Measurements from ENCODE around the gene FMNL1. TPM values are rescaled to one million over a fixed set of nuclear protein-coding genes. Genes with fewer than 3 reads are reported as not detected.

The FMNL1 gene
- total RNA-seq, 1 donor from 2014 or later = 3.3 TPM

GRCh38 chr17:45223539-45224528 lies 2.1 kb downstream of the FMNL1 start:
- H3K36me3 Mint-ChIP-seq (ENCODE audit: insufficient read depth) = no peaks in the 10 kb centered on the region
- peaks cover 74% of the 10 kb centered on the region for H3K27me3 Mint-ChIP-seq

GRCh38 chr17:45224671-45225050 lies 3.0 kb downstream of the FMNL1 start:
- Mint-ChIP-seq H3K36me3 (ENCODE audit: insufficient read depth) (no peaks in the 10 kb centered on the region), H3K4me3 (ENCODE audit: low read depth) (no peak overlapping the region), H3K27ac (no peak overlapping the region), H3K9me3 (ENCODE audit: low read depth) (no peaks in the 10 kb centered on the region), H3K4me1 (ENCODE audit: low read depth) (no peaks in the 10 kb centered on the region), H3K27me3 (peaks cover 68% of the 10 kb centered on the region)
- no peak for DNase-seq (ENCODE audit: low spot score, unreplicated experiment)
- TF ChIP-seq CTCF (IDR thresholded peaks at IDR 0.05; ENCODE audit: unreplicated experiment) = no peak

More at GRCh38 chr17:45223539-45224528, 2.1 kb downstream of the FMNL1 start:
- Mint-ChIP-seq H3K27ac (no peak overlapping the region), H3K4me1 (ENCODE audit: low read depth) (no peaks in the 10 kb centered on the region), H3K9me3 (ENCODE audit: low read depth) (no peaks in the 10 kb centered on the region), H3K4me3 (ENCODE audit: low read depth) (no peak overlapping the region)
- DNase-seq (ENCODE audit: low spot score, unreplicated experiment) = no peak
- TF ChIP-seq CTCF (IDR thresholded peaks at IDR 0.05; ENCODE audit: unreplicated experiment) = no peak

DNA sequence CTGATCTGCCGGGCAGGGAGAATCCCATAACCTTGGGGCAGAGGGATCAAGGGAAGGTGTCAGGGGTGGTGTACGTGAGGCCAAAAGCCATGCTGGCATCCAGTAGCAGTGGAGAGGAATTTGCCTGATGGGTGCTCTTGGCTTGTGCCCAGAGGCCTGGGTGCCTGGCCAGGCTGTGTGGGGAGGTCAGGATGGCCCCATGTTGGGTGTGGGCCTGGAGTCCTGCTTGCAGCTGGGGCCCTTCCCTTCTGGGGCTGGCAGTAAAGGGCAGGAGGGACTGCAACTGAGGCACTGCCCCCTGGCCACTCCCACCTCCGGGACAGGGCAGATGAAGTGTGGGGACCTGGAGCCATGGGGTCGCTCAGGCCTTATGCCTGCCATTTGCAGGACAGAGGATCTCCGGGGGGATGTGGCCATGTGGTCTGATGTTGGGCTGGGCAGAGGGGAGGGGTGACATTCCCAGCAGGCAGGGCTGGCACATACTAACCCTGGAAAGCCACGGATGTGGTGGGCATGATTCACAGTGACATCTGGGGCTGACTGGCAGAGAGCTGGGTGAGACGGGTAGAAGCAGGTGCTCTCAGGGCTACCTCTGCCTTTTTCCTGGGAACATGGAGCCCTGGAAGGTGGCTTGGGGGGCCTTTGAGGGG lies 3.5 kb downstream of the FMNL1 start:
- no peaks in the 10 kb centered on the region for H3K4me1 Mint-ChIP-seq (ENCODE audit: low read depth)
- H3K27me3 Mint-ChIP-seq = peaks cover 68% of the 10 kb centered on the region

DNA sequence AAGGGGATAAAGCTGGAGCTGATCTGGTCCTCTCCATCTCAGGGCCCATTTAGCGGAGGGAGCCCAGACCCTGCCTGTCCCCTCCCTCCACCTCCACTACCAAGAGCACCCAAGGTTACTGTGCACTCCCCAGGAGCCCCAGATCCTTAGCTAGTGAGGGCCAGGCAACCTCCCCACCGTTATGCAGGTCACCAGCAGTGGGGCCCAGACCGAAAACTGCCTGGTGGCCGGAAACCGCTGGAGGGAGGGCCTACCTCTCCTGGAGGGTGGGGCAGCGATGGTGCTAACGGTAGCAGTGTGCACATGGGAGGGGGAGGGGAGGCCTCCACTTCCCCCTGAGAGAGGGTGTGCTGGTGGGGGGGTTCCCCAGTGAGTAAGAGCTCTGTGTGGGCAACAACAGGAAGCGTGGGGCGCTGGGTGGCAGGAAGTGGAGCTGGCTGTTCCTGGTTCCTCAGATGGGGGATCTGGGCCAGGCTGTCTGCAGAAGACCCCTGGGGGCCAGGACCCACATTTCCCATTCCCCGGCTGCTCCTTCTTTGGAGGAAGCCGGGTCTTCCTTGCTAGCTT lies 4.4 kb downstream of the FMNL1 start:
- DNase-seq (ENCODE audit: low spot score, unreplicated experiment) = no peak
- Mint-ChIP-seq H3K27ac (no peak overlapping the region), H3K4me1 (ENCODE audit: low read depth) (no peaks in the 10 kb centered on the region), H3K9me3 (ENCODE audit: low read depth) (no peaks in the 10 kb centered on the region), H3K36me3 (ENCODE audit: insufficient read depth) (no peaks in the 10 kb centered on the region), H3K4me3 (ENCODE audit: low read depth) (no peak overlapping the region), H3K27me3 (peaks cover 63% of the 10 kb centered on the region)
- no peak for TF ChIP-seq CTCF (IDR thresholded peaks at IDR 0.05; ENCODE audit: unreplicated experiment)

More for the DNA sequence above, 3.5 kb downstream of the FMNL1 start:
- Mint-ChIP-seq H3K36me3 (ENCODE audit: insufficient read depth) (no peaks in the 10 kb centered on the region), H3K4me3 (ENCODE audit: low read depth) (no peak overlapping the region), H3K9me3 (ENCODE audit: low read depth) (no peaks in the 10 kb centered on the region), H3K27ac (no peak overlapping the region)
- TF ChIP-seq CTCF (IDR thresholded peaks at IDR 0.05; ENCODE audit: unreplicated experiment) = no peak
- DNase-seq (ENCODE audit: low spot score, unreplicated experiment) = no peak

GRCh38 chr17:45226576-45226975 lies 4.9 kb downstream of the FMNL1 start:
- H3K4me1 Mint-ChIP-seq (ENCODE audit: low read depth) = no peaks in the 10 kb centered on the region
- H3K4me3 Mint-ChIP-seq (ENCODE audit: low read depth) = no peak overlapping the region
- DNase-seq (ENCODE audit: low spot score, unreplicated experiment) = no peak
- no peak for TF ChIP-seq CTCF (IDR thresholded peaks at IDR 0.05; ENCODE audit: unreplicated experiment)
- peaks cover 60% of the 10 kb centered on the region for H3K27me3 Mint-ChIP-seq
- H3K27ac Mint-ChIP-seq = no peak overlapping the region
- H3K36me3 Mint-ChIP-seq (ENCODE audit: insufficient read depth) = no peaks in the 10 kb centered on the region
- H3K9me3 Mint-ChIP-seq (ENCODE audit: low read depth) = no peaks in the 10 kb centered on the region

Measured in progenitor cell of endocrine pancreas (in vitro differentiated cells).